OCI-LY1 (cell line): ENCODE results near the gene FAT3.

Source experiments
- H2AFZ ChIP-seq: fragments of 200-600 bp; sonication (generic), shearing (Covaris generic); 2 replicates; pipeline ENCODE4 v1.6.0; 2014; ENCODE audit warnings: antibody characterized with exemption, mild to moderate bottlenecking, low read length
- H3F3A ChIP-seq: fragments of 200-600 bp; sonication (generic), shearing (Covaris generic); 2 replicates; pipeline ENCODE4 v1.6.0; 2014; ENCODE audit warnings: mild to moderate bottlenecking, antibody characterized with exemption, low read length, moderate library complexity; ENCODE audit not compliant: insufficient read depth
- H3K27ac ChIP-seq: fragments of 200-600 bp; sonication (generic); 2 replicates; pipeline ENCODE4 v1.5.1; 2014; ENCODE audit warnings: low read length, mixed run types, mild to moderate bottlenecking, low read depth; ENCODE audit not compliant: poor library complexity, severe bottlenecking
- H3K27me3 ChIP-seq: fragments of 200-600 bp; sonication (generic); 2 replicates; pipeline ENCODE4 v1.6.0; 2014; ENCODE audit warnings: antibody characterized with exemption, mild to moderate bottlenecking, low read length, moderate library complexity; ENCODE audit not compliant: insufficient read depth
- H3K36me3 ChIP-seq: fragments of 200-600 bp; sonication (generic); 2 replicates; pipeline ENCODE4 v1.6.1; 2014; ENCODE audit warnings: mild to moderate bottlenecking, antibody characterized with exemption, low read length, moderate library complexity, mixed read lengths; ENCODE audit not compliant: insufficient read depth
- H3K4me1 ChIP-seq: fragments of 200-600 bp; sonication (generic); 2 replicates; pipeline ENCODE4 v1.5.1; 2014; ENCODE audit warnings: mild to moderate bottlenecking, low read length, moderate library complexity; ENCODE audit not compliant: insufficient read depth, severe bottlenecking
- H3K4me2 ChIP-seq: fragments of 200-600 bp; sonication (generic), shearing (Covaris generic); 2 replicates; pipeline ENCODE4 v1.6.1; 2014; ENCODE audit warnings: low read length
- H3K4me3 ChIP-seq: fragments of 200-600 bp; sonication (generic); 2 replicates; pipeline ENCODE4 v1.5.1; 2014; ENCODE audit warnings: low read length, low read depth, mild to moderate bottlenecking, mixed read lengths; ENCODE audit not compliant: poor library complexity, severe bottlenecking
- H3K79me2 ChIP-seq: fragments of 200-600 bp; shearing (Covaris generic); 2 replicates; pipeline ENCODE4 v1.6.1; 2016; ENCODE audit warnings: mixed run types, low read length, mixed read lengths; ENCODE audit not compliant: insufficient read depth
- H3K9ac ChIP-seq: fragments of 200-600 bp; sonication (generic), shearing (Covaris generic); 2 replicates; pipeline ENCODE4 v1.6.1; 2014; ENCODE audit warnings: mild to moderate bottlenecking, low read length, mixed read lengths
- H3K9me2 ChIP-seq: fragments of 200-600 bp; sonication (generic), shearing (Covaris generic); 2 replicates; pipeline ENCODE4 v1.6.1; 2014; ENCODE audit warnings: low read depth, mild to moderate bottlenecking, low read length, mixed read lengths
- H3K9me3 ChIP-seq: fragments of 200-600 bp; shearing (Covaris generic); 2 replicates; pipeline ENCODE4 v1.6.1; 2014; ENCODE audit warnings: low read length, mixed read lengths
- H4K20me1 ChIP-seq: fragments of 200-600 bp; sonication (generic), shearing (Covaris generic); 2 replicates; pipeline ENCODE4 v1.6.0; 2016; ENCODE audit warnings: mild to moderate bottlenecking, low read length; ENCODE audit not compliant: insufficient read depth
- EZH2 ChIP-seq: fragments of 200-600 bp; sonication (generic), shearing (Covaris generic); IDR thresholded peaks from 2 replicates; pipeline ENCODE4 v1.8.0; 2017; ENCODE audit warnings: borderline replicate concordance, mixed run types, mild to moderate bottlenecking, antibody characterized with exemption, low read length, moderate library complexity, mixed read lengths
- TF ChIP-seq, protein P1 (sequence below): fragments of 200-600 bp; sonication (generic), shearing (Covaris generic); IDR thresholded peaks from 2 replicates; pipeline ENCODE4 v1.5.1; 2017; ENCODE audit warnings: mild to moderate bottlenecking, antibody characterized with exemption, low read length, moderate library complexity, mixed read lengths

The FAT3 gene

DNA sequence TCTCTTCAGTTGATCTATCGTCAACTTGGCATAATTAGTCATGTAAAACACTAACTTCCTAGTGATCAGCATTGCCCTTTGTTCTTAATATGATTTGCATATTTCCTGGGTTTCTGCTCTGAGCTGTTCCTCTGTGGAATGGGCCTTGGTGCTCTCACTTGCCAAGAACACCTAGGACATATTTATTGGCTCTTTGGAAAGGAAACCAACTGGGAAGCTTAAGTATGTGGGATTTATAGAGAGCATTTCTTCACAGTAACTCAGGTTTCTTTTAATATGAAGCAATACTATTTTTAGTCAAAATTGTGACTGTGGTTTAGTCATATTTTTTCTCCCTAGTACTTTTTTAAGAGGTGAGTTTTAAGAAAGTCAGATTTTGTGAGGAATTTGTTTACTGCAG is 28.8 kb downstream of the FAT3 start:
- no peak overlapping the region for H3K4me3 ChIP-seq
- no peaks in the 10 kb centered on the region for H3K9me3 ChIP-seq
- no peaks in the 10 kb centered on the region for H4K20me1 ChIP-seq
- no peak overlapping the region for H2AFZ ChIP-seq
- no peaks in the 10 kb centered on the region for H3K27me3 ChIP-seq
- H3K36me3 ChIP-seq = no peaks in the 10 kb centered on the region
- H3K79me2 ChIP-seq = no peaks in the 10 kb centered on the region
- no peaks in the 10 kb centered on the region for H3K4me1 ChIP-seq
- H3F3A ChIP-seq = no peaks in the 10 kb centered on the region
- no peak overlapping the region for H3K9ac ChIP-seq
- no peak overlapping the region for H3K4me2 ChIP-seq
- no peak for TF ChIP-seq EZH2
- H3K27ac ChIP-seq = no peak overlapping the region
- no peaks in the 10 kb centered on the region for H3K9me2 ChIP-seq

DNA sequence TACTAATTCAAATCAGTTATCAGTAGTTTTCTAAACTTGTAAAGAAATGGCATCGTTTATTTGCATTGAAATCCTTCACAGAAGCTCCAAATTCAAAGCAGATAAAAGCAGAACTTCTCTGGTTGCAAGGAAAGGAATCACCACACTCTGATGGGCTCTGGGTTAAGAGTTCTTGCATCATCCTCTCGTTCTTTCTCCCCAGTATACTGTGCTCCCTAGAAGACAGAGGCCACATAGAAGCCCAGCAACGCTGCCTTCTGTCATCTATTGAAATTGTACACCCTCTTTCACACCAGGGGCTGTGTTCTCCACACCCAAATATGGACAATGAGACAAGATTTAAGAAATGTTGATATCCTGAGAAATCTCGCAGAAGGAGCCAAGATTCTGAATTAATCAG is 29.3 kb downstream of the FAT3 start:
- Histone ChIP-seq H2AFZ (no peak overlapping the region), H3K79me2 (no peaks in the 10 kb centered on the region), H3K36me3 (no peaks in the 10 kb centered on the region), H3K4me3 (no peak overlapping the region), H3K4me2 (no peak overlapping the region), H3K27ac (no peak overlapping the region), H3K4me1 (no peaks in the 10 kb centered on the region), H3K9ac (no peak overlapping the region), H3F3A (no peaks in the 10 kb centered on the region), H3K9me3 (no peaks in the 10 kb centered on the region), H3K27me3 (no peaks in the 10 kb centered on the region), H4K20me1 (no peaks in the 10 kb centered on the region), H3K9me2 (no peaks in the 10 kb centered on the region)
- no peak for TF ChIP-seq EZH2
- TF ChIP-seq, protein P1, sequence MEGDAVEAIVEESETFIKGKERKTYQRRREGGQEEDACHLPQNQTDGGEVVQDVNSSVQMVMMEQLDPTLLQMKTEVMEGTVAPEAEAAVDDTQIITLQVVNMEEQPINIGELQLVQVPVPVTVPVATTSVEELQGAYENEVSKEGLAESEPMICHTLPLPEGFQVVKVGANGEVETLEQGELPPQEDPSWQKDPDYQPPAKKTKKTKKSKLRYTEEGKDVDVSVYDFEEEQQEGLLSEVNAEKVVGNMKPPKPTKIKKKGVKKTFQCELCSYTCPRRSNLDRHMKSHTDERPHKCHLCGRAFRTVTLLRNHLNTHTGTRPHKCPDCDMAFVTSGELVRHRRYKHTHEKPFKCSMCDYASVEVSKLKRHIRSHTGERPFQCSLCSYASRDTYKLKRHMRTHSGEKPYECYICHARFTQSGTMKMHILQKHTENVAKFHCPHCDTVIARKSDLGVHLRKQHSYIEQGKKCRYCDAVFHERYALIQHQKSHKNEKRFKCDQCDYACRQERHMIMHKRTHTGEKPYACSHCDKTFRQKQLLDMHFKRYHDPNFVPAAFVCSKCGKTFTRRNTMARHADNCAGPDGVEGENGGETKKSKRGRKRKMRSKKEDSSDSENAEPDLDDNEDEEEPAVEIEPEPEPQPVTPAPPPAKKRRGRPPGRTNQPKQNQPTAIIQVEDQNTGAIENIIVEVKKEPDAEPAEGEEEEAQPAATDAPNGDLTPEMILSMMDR = no peak

DNA sequence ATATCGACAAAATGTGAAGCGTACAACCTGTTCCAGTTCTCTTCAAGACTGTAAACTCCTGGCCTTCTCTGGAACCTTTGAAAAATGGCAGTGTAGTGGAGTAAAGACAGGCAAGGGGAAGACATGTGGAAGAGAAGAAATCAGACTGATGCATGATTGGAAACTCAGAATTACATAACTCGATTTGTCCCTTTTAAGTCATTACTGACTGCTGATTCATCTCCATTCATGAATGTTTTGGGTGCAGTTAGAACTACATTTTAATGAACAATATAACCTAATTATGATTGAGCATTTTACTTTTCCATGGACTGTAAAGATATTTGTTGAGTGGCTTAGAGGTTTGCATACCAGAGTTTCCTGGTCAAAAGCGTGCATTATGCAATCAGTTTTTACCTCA is 32.9 kb downstream of the FAT3 start:
- TF ChIP-seq, protein P1 = no peak
- no peak for TF ChIP-seq EZH2
- no peak overlapping the region for H3K27ac ChIP-seq

DNA sequence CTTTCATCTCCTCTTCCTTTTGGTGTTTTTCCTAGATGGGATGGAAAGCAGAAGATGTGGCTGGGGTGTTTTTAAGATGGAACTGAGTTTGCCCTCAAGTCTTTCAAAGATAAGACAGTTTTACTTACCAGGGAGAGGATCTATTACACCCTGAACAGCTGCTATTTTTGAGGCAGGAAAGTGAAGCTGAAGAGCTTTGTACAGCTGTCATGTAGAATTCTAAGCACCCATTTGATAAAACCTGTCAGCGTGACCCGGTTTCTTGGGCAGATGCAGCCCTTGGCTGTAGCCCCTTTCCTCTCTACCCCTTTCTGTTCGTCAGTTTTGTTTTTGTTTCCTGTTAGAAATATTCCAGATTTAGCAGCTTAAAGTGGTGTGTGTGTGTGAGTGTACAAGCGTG is 35.2 kb downstream of the FAT3 start:
- no peaks in the 10 kb centered on the region for H3K9me2 ChIP-seq
- H3K36me3 ChIP-seq = no peaks in the 10 kb centered on the region
- H3K4me3 ChIP-seq = no peak overlapping the region
- H3K27me3 ChIP-seq = no peaks in the 10 kb centered on the region
- H3F3A ChIP-seq = no peaks in the 10 kb centered on the region
- H2AFZ ChIP-seq = no peak overlapping the region
- no peak overlapping the region for H3K4me2 ChIP-seq
- H3K79me2 ChIP-seq = no peaks in the 10 kb centered on the region
- no peak for TF ChIP-seq EZH2
- TF ChIP-seq, protein P1 = no peak
- H3K9me3 ChIP-seq = no peaks in the 10 kb centered on the region
- no peak overlapping the region for H3K27ac ChIP-seq
- no peak overlapping the region for H3K9ac ChIP-seq
- no peaks in the 10 kb centered on the region for H3K4me1 ChIP-seq
- H4K20me1 ChIP-seq = no peaks in the 10 kb centered on the region

More for the DNA sequence above, 32.9 kb downstream of the FAT3 start:
- H3K36me3 ChIP-seq = no peaks in the 10 kb centered on the region
- no peaks in the 10 kb centered on the region for H3K9me3 ChIP-seq
- H3K27me3 ChIP-seq = no peaks in the 10 kb centered on the region
- no peaks in the 10 kb centered on the region for H3F3A ChIP-seq
- no peaks in the 10 kb centered on the region for H3K79me2 ChIP-seq
- no peaks in the 10 kb centered on the region for H3K4me1 ChIP-seq
- H3K4me3 ChIP-seq = no peak overlapping the region
- no peak overlapping the region for H3K9ac ChIP-seq
- H3K4me2 ChIP-seq = no peak overlapping the region
- no peak overlapping the region for H2AFZ ChIP-seq
- no peaks in the 10 kb centered on the region for H3K9me2 ChIP-seq
- no peaks in the 10 kb centered on the region for H4K20me1 ChIP-seq
